Esophagus mucosa (tissue), 1 donor: ENCODE results near the gene NT5DC1. TPM values are rescaled to one million over a fixed set of nuclear protein-coding genes. Genes with fewer than 3 reads are reported as not detected.
A peak's percentile ranks its signal among the peaks of the same experiment; 100 is the strongest.

Source experiments
- ATAC-seq: fragments of 200-7000 bp; cut with Tn5 transposase; one replicate; pipeline ENCODE4 v1.9.1; 2020
- total RNA-seq: library from RNA; stranded (reverse); gene quantifications from one replicate; pipeline ENCODE4 v1.2.4, GENCODE V29; 2023
- donor health status: DM: yes; HTN: yes; CAD: no.

The NT5DC1 gene
- total RNA-seq, 1 donor from 2014 or later, result 42.4 TPM

DNA sequence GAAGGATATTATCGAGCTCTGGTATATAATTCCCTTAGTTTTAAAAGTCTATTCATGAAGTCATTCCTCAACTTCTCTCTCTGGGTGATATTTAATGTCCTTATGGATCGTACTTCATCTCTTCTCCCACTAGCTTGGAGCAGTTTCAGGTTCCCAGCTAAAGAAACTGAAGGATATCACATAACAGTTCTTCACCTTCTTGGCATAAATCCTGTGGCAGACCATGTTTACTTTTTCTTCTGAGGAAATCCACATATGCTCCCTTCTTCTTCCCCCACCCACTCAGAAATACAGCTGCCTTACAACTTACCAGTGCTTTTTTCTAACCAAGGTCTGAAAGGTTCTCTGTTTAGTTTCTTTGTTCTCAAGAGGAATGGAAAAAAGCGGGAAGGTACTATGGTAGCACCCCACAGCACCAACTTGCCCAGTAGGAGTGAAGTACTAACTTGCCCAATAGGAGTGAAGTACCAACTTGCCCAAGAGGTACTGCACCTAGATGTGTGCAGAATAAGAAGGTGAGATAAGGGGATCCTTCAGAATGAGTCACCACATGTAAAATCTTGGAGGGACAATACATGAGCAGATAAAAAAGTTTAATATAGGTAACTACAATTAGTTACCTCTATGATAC, 100.1 kb downstream of the NT5DC1 start:
- peak; percentile 86 for ATAC-seq

DNA sequence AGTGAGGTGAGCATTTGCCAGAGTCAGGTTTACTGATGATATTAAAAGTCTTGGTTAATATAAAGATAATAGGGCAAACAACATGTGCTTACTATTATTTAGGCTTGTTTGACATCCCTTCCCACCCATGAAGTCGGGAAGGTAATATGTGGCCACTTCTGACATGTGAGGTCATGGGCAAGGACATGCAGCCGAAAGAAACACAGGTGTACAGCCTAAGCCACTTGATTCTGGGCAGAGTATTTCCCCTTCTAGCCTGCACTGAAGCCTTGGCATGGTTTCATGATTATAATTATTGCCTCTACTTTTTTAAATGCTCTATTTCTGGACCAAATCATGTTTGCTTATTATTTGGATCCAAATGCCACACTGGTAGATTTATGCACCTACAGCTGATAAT, 100.9 kb downstream of the NT5DC1 start:
- no peak for ATAC-seq

DNA sequence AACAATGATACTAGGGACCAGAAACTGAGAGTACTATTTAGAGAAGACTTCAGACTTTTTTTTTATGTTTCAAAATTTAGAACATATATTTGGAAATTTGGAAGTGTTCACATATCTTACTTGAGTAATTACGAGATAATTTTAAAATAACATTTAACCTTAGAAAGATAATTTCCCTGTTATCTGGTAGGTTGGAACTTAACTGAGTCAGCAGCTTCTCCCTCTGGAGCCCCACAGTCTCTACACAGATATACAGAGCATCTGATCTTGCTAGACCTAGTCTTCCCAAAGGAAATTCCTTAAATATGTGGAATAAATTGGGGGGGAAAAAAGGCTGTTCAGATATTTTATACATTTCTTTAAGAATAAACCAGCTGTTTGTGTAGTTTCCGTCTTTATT, 104.6 kb downstream of the NT5DC1 start:
- ATAC-seq, result no peak

DNA sequence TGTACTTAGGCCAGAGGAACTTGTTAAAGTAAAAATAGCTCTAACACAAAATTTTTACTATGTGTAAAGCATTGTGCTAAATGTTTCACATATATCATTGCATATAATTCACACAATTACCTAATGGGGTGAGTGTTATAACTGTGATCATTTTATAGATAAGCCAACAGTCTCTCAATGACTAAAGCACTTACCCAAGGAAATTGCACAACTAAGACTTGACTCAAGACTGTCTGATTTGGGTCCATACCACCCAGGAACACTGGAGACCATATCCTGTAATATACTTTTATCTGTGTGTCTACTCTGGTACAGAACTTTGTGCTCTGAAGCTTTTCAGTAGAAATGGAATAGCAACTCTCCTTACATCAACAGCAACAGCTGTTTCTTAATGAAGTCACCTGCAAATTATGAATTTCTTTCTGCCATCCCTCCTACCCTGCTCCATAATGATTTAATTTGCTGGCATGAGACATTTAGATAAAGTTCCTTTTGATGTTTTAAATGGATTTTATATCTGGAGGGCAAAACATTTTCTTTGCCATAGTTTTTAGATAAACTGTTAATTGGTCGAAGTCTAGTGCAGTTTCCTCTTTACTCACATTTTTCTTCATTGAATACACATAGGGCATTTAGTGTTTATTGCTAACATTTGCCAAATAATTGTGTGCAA, 105.7 kb downstream of the NT5DC1 start:
- ATAC-seq, result no peak

DNA sequence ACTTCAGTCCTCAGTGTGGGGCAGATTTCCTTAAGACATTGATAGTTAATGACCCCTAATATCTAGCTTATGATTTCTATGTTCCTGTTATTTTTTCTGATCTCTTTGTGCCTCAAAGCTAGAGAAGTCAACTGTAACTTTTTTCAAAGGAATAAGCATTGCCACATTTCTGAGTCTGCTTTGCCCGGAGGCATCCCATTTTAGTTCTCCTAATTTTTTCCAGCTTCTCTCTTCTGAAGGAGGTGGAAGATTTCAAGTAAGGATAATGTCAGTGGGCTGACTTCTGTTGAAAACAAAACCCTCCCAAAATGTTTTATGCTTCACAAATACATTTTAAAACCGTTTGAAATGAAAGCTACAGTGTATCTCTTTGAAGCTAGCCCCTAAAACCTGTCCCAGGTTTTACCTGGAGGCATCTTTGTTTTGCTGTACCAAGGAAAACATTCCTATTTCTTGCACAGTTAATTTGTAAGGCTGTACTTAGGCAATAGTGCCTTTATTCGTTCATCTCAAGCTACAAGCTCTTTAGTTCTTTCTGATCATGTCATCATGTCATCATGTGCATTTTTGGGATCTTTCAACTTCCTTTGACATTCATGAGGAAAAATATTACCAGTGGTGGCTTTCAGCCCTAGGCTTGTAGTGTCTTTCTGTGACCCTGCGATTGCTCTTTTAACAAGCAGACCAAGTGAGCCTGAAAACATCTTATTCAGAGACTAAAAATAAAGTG, 107.6 kb downstream of the NT5DC1 start:
- ATAC-seq, result no peak

DNA sequence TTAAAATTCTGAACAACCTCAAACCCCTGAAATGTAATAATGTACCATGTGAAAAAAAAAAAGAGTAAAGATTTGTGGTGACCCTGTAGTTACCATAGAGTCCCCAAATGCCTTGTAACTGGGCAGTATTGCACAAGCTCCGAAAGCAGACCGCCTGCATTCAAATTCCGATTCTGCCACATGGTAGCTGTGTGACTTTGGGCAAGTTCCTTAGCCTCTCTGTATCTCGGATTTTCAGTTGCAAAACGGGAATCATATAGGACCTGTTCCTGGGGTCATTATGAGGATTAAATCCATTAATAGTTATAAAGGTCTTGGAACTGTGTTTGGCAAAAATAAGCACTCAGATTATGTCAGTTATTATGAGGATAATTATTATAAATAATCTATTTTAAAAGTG, 109.7 kb downstream of the NT5DC1 start:
- ATAC-seq, result no peak

DNA sequence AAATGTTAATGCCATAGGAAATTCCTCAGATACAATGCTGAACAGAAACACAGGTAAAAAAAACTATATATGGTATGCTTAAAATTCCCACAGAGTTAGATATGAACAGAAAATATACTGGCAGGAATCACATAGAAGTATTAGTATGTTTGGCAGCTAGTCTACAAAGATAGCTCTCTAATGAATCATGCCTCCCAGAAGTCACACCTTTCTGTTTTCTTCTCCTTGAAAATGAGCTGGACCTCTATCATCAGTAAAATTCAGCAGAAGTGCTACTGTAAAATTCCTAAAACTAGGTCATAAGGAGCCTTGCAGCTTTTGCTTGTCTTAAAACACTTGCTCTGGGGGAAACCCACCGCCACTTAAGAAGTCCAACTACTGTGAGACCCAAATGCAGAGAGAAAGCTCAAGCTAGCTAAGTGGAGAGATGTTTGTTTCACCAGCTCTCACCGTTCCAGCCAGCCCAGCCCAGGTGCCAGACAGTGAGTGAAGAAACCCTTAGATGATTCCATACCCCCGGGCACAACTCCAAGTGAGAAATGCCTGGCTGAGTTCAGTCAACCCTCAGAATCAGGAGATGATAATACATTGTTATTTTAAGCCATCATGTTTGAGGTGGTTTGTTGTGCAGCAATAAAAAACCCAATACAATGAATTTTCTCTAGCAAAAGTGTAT, 110.2 kb downstream of the NT5DC1 start:
- peak; percentile 62 for ATAC-seq

DNA sequence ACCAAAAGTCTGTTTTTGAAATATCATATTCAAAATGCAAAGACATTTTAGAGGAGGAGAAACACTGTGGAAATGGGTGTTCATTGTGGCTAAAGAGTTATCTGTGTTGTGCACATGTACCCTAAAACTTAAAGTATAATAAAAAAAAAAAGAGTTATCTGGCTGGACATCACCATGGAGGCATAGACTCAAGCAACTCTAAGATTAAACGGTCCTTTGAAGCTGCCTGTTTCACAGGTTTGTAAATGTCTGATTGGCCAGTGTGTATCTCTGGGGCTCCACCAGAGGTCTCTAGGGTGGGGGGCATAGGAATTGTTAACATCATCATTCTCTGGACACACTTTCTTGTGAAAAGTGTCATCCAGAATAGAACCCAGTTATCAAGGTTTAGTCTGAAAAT, 114.0 kb downstream of the NT5DC1 start:
- no peak for ATAC-seq

DNA sequence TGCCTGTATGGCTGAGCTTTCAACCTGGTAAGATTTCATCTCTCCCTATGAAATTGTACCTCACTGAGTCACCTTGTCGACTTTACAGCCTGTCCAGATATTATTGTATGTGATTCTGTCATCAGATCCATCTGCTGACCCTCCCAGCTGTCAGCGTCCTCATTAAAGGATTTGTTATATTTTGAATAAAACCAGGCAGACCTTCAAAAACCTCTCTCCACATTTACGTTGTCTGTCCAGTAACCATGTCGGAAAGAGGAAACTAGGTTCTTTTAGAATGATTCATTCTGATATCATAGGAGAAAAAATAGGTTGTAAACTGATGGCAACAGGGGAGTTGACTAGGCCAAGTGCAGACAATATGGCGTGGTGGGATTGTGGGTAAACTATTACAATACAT, 114.8 kb downstream of the NT5DC1 start:
- no peak for ATAC-seq

DNA sequence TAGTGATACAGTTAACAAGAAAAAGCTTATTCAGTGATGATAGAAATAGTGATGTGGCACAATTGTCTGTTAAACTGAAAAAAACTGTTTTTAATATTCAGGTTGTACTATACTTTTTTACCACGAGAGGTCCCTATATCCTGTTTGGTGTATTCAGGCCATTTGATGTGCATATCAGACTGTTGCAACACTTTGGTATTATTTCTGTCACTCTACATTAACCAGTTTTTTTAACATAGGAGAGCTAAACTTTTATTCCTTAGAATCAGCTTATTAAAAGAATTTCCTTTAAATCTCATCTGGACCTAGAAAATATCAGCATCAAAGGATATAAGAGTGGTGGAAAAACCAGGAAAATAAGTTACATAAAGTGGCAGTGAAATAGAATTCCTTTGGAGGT, 116.4 kb downstream of the NT5DC1 start:
- ATAC-seq, result peak; percentile 68

DNA sequence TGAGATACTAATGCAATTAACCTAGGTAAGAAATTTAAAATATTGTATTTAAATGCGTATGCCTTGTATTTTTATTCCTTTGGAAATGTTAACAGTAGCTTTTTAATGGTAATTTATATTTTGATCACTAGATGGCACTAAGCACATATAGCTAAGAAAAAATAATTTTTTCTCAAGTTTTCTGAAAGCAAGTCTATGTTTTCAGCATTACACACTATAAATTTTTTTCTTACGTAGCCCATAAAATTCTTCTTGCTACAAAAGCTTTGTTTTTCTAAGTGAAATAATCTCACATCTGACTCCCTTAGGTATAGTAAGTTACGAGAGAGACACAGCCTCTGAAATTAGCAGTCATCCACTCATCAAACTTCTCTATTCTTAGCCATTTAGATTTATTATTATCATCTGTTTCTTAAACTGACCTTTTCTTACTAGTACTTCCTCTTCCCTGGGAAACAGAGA, 117.5 kb downstream of the NT5DC1 start:
- no peak for ATAC-seq

DNA sequence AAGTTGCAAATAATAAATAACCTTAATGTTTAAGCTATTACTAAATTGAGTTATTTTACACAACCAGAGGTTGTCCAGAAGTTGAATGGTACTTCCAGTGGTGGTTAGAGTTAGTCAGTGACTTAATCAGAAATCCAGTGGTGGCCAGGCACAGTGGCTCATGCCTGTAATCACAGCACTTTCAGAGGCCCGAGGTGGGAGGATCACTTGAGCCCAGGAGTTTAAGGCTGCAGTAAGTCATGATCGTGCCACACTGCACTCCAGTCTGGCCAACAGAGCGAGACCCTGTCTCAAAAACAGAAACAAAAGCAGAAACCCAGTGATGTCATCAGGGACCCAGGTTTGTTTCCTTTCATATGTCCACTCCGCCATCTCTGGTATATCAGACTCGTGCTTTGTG, 118.2 kb downstream of the NT5DC1 start:
- no peak for ATAC-seq

DNA sequence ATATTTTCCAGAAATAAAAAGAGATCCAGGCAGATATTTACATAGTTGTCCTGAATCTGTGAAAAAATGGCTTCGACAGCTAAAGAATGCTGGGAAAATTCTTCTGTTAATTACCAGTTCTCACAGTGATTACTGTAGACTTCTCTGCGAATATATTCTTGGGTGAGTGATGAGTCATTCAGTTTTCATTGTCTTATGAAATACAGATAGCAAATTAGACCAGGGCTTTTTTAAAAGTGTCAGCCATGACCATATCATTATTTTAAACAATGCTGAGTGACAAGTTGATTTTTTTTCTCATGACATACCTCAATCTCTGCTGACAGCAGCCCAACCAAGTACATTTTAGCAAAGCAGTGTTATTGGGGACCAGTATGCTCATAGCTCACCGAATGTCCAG, 120.4 kb downstream of the NT5DC1 start:
- no peak for ATAC-seq

DNA sequence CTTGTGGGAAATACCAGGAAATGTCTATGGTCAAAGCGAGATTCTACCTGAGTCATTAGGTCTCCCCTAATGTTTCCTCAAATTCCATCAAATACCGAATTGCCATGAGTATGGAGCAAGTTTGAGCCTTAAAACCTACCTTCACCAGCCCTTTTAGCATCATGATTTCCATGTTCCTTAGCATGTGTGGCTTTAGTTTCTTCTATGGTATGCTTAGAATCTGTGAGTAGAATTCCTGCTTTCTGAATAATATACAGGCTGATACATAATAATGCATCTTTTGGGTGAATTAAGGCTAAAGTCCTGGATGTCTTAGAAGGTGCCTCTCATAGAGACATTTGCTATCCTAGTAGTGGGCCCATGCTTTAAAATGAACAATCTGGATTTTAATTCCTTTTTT, 121.3 kb downstream of the NT5DC1 start:
- no peak for ATAC-seq

DNA sequence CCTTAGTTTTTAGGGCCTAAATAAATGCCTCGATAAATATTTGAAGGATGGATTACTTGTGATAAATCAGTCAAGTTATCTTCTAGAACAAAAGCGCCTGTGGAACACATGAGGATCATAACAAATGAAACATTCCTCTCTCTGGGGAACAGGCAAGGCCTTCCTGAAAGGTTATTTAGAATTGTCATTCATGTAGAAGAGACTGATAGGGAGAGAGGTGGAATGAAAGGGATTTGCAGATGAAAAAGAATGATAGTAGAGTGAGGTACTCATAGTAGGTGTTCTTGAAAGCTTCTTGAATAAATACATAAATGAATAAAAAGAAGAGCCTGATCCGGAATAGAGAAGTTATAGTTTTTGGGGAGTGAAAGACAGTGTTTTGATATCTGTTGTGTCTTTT, 122.7 kb downstream of the NT5DC1 start:
- no peak for ATAC-seq

DNA sequence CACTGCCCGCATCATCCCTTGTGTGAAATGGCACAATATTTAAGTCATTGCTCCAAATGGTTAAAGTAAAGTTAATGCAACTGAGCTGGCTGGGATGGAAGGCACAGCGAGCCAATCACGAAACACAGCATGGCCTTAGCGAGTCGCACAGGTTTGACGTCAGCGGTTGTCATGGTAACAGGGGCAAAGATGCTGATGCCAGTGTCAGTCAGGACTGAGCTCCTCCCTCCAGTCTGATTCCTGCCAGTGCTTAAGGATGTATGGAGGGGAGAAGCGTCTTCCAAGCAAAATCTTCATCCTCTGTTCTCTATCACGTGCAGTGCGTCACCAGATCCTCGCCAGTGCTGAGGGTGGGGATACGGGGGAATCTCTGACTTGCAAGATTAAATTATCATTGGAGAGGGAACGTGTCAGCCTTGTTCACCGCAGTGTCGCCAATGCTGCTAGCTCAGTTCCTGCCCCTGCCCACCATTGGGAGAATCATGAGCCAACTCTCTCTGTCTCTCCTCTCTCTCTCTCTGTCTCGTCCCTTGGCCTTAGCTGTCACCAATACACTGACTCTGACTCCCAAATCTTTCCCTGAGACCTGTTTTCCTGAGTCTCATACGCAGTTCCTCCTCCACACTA, 128.7 kb downstream of the NT5DC1 start:
- no peak for ATAC-seq

DNA sequence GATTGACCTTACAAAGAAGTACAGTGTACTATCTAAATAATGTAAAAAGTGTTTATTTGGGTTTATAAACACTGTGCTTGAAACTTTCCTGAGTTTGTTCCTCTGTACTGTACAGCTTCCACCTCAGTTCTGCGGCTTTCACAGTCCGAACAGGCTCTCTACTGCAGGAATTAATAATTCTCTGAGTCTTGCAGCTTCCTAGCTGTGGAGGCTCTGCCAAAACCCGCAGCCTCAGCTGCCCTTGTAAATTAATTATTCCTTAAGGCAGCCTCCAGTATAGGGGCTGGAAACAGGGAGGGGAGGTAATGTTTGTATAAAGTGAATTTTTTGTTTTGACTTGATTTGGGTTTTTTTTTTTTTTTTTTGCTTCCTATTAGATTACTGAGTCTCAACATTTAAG, 134.0 kb downstream of the NT5DC1 start:
- ATAC-seq, result no peak

DNA sequence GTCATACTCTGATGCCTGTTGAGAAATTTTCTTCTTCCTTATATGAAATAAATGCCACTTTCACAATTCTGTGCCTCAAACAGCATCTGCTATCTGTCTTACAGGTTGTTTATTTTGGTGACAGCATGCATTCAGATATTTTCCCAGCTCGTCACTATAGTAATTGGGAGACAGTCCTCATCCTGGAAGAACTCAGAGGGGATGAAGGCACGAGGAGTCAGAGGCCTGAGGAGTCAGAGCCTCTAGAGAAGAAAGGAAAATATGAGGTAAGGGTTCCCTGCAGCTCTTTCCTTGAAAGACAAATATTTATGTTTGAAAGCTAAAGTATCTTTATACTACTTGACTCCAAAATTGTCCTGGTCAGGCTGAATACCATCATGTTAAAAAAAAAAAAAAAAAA, 137.4 kb downstream of the NT5DC1 start:
- no peak for ATAC-seq

DNA sequence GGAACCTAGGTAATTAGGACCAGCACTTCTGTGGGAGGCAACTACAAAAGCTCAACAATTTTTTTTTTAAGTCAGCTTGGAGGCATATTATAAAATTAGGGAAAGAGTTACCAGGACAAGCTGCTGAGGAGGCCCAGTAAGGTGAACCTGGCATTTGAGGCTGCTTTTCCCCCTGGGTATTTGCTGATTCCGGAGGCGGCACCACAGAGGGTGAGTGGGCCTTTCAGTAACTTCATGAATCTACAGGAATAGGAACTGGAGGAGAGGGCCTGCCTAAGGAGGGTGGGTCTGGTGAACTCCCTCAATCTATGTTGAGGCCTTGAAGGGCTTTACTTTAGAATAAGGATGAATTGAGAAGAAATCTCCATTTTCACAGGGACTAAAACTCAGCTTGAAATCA, 138.6 kb downstream of the NT5DC1 start:
- no peak for ATAC-seq

DNA sequence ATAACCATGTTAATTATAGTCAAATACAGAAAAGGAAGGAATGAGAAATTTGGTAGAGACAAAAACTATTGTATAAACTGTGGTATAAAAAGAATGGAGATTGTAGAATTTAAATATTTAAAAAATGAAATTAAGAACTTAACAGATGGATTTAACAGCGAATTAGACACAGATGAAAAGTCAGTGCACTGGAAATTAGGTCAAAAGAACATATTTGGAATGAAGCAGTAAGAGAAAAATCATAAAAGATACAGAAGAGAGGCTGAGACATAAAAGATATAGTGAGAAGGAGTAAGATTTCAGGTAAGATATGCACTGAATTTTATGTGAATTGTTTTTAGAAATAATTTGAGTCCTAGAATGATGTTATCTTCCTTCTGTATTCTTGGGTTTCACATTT, 139.2 kb downstream of the NT5DC1 start:
- no peak for ATAC-seq

DNA sequence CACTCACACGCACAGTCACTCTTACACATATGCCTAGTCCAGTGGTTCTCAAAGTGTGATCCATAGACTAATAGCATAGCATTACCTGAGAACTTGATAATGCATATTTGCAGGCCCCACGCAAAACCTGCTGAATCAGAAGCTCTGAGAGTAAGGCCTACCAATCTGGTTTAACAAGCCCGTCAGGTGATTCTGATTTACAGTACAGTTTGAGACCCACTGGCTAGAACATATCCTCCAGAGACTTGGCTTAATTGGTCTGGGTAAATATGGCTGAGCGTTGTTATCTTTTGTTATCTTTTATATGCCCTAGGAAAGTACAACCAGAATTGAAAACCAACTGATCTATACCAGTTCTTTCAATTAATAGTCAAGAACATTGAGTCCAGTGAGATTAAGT, 143.6 kb downstream of the NT5DC1 start:
- peak; percentile 71 for ATAC-seq

DNA sequence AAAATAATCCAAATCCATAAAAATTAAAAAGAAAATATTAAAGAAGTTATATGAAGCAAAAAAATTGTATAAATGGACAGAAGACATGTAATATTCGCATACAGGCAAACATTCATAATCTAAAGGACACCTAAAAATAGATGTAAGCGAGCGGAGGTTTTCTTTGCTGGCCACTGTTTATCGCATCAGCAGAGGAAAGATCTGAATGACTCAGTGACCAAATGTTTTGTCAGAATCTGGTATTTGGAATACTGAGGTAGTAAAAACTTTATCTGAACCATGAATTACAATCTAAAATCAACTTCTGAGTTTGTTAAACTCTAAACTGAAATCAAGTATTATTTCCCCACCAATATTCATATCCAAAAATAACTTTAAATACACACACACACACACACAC, 145.4 kb downstream of the NT5DC1 start:
- ATAC-seq, result no peak

DNA sequence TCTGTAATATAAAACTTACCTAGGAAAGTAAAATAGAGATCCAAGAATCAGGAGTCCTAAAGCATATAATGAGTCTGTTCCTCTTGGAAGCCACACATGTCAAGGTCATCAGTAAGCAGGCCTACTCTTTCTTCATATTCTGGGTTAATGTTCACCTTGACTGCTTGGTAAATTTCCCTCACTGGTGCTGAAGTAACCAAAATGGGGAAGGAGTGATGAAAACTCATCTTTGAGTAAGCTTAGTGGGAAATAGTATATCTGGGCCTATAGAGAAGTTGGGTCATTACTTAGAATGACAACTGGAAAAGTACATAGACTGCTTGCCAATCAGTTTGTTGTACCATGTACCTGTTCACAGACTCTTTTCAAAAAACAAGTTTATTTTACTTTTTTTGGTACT, 146.6 kb downstream of the NT5DC1 start:
- no peak for ATAC-seq
